HEK293 (cell line): ENCODE measurements around the gene B4GALNT1.
A peak's percentile ranks its signal among the peaks of the same experiment; 100 is the strongest.

Source experiments
- CTCF ChIA-PET: fragments of 350-600 bp; formaldehyde crosslinking; extraction: SDS; loops from one replicate; lab custom pipeline; 2021; ENCODE audit warnings: antibody characterized with exemption; lab: Yijun Ruan, JAX
- POLR2A ChIA-PET: fragments of 300-600 bp; formaldehyde crosslinking; extraction: SDS; loops from one replicate; lab custom pipeline; 2020; ENCODE audit warnings: antibody characterized with exemption, inconsistent platforms; lab: Yijun Ruan, JAX
- H3K27ac ChIP-seq: fragments of 200-500 bp; sonication (Bioruptor generic); 2 replicates; pipeline ENCODE4 v1.5.1; 2014; ENCODE audit warnings: low read depth, low read length, control low read depth, inconsistent platforms; ENCODE audit errors: extremely low read depth
- H3K36me3 ChIP-seq, 2 experiments: fragments of 200-500 bp in 1 of 2; sonication (Bioruptor generic) in 1 of 2; 1 replicate in 1 of 2; 2 replicates in 1 of 2; pipeline ENCODE4 v1.5.1; 2014 to 2017; ENCODE audit warnings: inconsistent platforms in 2 of 2, low read length in 2 of 2; ENCODE audit not compliant: control insufficient read depth in 2 of 2, insufficient read depth in 1 of 2
- H3K4me1 ChIP-seq: fragments of 200-500 bp; sonication (Bioruptor generic); 2 replicates; pipeline ENCODE4 v1.5.1; 2014; ENCODE audit warnings: mild to moderate bottlenecking, low read length, inconsistent platforms; ENCODE audit not compliant: control insufficient read depth, insufficient read depth
- H3K4me3 ChIP-seq: 2 replicates; pipeline ENCODE4 v1.5.1; 2011; ENCODE audit warnings: low read depth, mild to moderate bottlenecking, control low read depth, low read length, moderate library complexity
- H3K9me3 ChIP-seq: fragments of 200-500 bp; sonication (Bioruptor generic); 2 replicates; pipeline ENCODE4 v1.5.1; 2014; ENCODE audit warnings: low read depth, low read length, inconsistent platforms; ENCODE audit not compliant: control insufficient read depth, insufficient read depth
- HOXA7 ChIP-seq: sonication (generic); formaldehyde crosslinking; IDR thresholded peaks from 2 replicates; pipeline ENCODE4 v1.8.1; 2022; ENCODE audit warnings: missing genetic modification reagents, borderline replicate concordance
- KLF17 ChIP-seq: fragments of 450-650 bp; formaldehyde crosslinking; IDR thresholded peaks from 2 replicates; pipeline ENCODE4 v1.5.1; 2016; ENCODE audit warnings: missing biosample characterization, missing genetic modification characterization
- OVOL3 ChIP-seq: fragments of 450-650 bp; formaldehyde crosslinking; IDR thresholded peaks from 2 replicates; pipeline ENCODE4 v1.5.1; 2016; ENCODE audit warnings: missing biosample characterization, missing genetic modification characterization
- YY2 ChIP-seq: fragments of 450-650 bp; formaldehyde crosslinking; IDR thresholded peaks from 2 replicates; pipeline ENCODE4 v1.5.1; 2016; ENCODE audit warnings: missing biosample characterization, missing genetic modification characterization
- ZBTB10 ChIP-seq: fragments of 450-650 bp; formaldehyde crosslinking; IDR thresholded peaks from 2 replicates; pipeline ENCODE4 v1.5.1; 2016; ENCODE audit warnings: missing biosample characterization, missing genetic modification characterization
- ZNF140 ChIP-seq: fragments of 450-650 bp; formaldehyde crosslinking; IDR thresholded peaks from 2 replicates; pipeline ENCODE4 v1.5.1; 2016; ENCODE audit warnings: missing biosample characterization, missing genetic modification characterization
- ZNF175 ChIP-seq: fragments of 450-650 bp; formaldehyde crosslinking; IDR thresholded peaks from 2 replicates; pipeline ENCODE4 v1.5.1; 2016; ENCODE audit warnings: missing biosample characterization, missing genetic modification characterization
- ZNF184 ChIP-seq: fragments of 450-650 bp; IDR thresholded peaks from 2 replicates; pipeline ENCODE4 v1.5.1; 2018; ENCODE audit warnings: missing biosample characterization, mild to moderate bottlenecking, missing genetic modification characterization
- ZNF280D ChIP-seq: fragments of 450-650 bp; formaldehyde crosslinking; IDR thresholded peaks from 2 replicates; pipeline ENCODE4 v1.5.1; 2016; ENCODE audit warnings: missing biosample characterization, missing genetic modification characterization
- ZNF302 ChIP-seq: fragments of 450-650 bp; formaldehyde crosslinking; IDR thresholded peaks from 2 replicates; pipeline ENCODE4 v1.5.1; 2016; ENCODE audit warnings: missing biosample characterization, missing genetic modification characterization, low read depth
- ZNF324 ChIP-seq: fragments of 450-650 bp; formaldehyde crosslinking; IDR thresholded peaks from 2 replicates; pipeline ENCODE4 v1.5.1; 2016; ENCODE audit warnings: missing biosample characterization, missing genetic modification characterization
- ZNF416 ChIP-seq: fragments of 450-650 bp; formaldehyde crosslinking; IDR thresholded peaks from 2 replicates; pipeline ENCODE4 v1.5.1; 2016; ENCODE audit warnings: missing biosample characterization, missing genetic modification characterization
- ZNF48 ChIP-seq: fragments of 450-650 bp; formaldehyde crosslinking; IDR thresholded peaks from 2 replicates; pipeline ENCODE4 v1.5.1; 2016; ENCODE audit warnings: missing biosample characterization, missing genetic modification characterization
- ZNF510 ChIP-seq: fragments of 450-650 bp; formaldehyde crosslinking; IDR thresholded peaks from 2 replicates; pipeline ENCODE4 v1.5.1; 2018; ENCODE audit warnings: mild to moderate bottlenecking, missing genetic modification characterization, missing biosample characterization; ENCODE audit not compliant: insufficient replicate concordance
- ZNF518A ChIP-seq: fragments of 450-650 bp; formaldehyde crosslinking; conservative IDR thresholded peaks from 2 replicates; pipeline ENCODE4 v1.5.1; 2016; ENCODE audit warnings: low read depth, missing biosample characterization, missing genetic modification characterization
- ZNF529 ChIP-seq: fragments of 450-650 bp; formaldehyde crosslinking; IDR thresholded peaks from 2 replicates; pipeline ENCODE4 v1.5.1; 2017; ENCODE audit warnings: missing genetic modification characterization, missing biosample characterization; ENCODE audit not compliant: insufficient replicate concordance
- ZNF558 ChIP-seq: fragments of 450-650 bp; formaldehyde crosslinking; IDR thresholded peaks from 2 replicates; pipeline ENCODE4 v1.5.1; 2016; ENCODE audit warnings: missing biosample characterization, missing genetic modification characterization
- ZNF621 ChIP-seq: fragments of 450-650 bp; formaldehyde crosslinking; IDR thresholded peaks from 2 replicates; pipeline ENCODE4 v1.5.1; 2017; ENCODE audit warnings: missing biosample characterization, missing genetic modification characterization
- ZNF629 ChIP-seq: fragments of 450-650 bp; formaldehyde crosslinking; IDR thresholded peaks from 2 replicates; pipeline ENCODE4 v1.5.1; 2017; ENCODE audit warnings: missing biosample characterization, missing genetic modification characterization
- ZSCAN18 ChIP-seq: fragments of 450-650 bp; formaldehyde crosslinking; IDR thresholded peaks from 2 replicates; pipeline ENCODE4 v1.5.1; 2016; ENCODE audit warnings: missing biosample characterization, missing genetic modification characterization

The B4GALNT1 gene

GRCh38 chr12:57645990-57646658 is 13.1 kb upstream of the B4GALNT1 start (continued):
- TF ChIP-seq ZNF518A (tag by site-specific recombination) (peak; percentile 63), ZNF416 (tag by site-specific recombination) (0 out of 2 replicates have a peak, but pooled peaks have one; percentile 76), ZNF629 (tag by site-specific recombination) (0 out of 2 replicates have a peak, but pooled peaks have one; percentile 15), ZNF280D (tag by site-specific recombination) (peak; percentile 97), ZNF558 (tag by site-specific recombination) (0 out of 2 replicates have a peak, but pooled peaks have one; percentile 54), ZNF184 (peak; percentile 76), ZNF510 (tag by site-specific recombination) (peak; percentile 48), ZNF324 (tag by site-specific recombination) (0 out of 2 replicates have a peak, but pooled peaks have one; percentile 31), ZNF529 (tag by site-specific recombination) (peak; percentile 39)

- ChIA-PET POLR2A (no interaction called here), CTCF (interaction anchor here (1.0 to 2.8 kb wide), 2 partner anchors 8 to 21 kb away, joined by 3 to 15 read pairs; partner anchors contain the start of gene B4GALNT1)
- Histone ChIP-seq H3K36me3 (no peaks in the 10 kb centered on the region), H3K27ac (no peak overlapping the region), H3K4me3 (no peak overlapping the region), H3K9me3 (no peaks in the 10 kb centered on the region), H3K4me1 (no peaks in the 10 kb centered on the region)
- TF ChIP-seq OVOL3 (no peak), YY2 (tag by site-specific recombination) (no peak), ZNF621 (no peak), ZNF175 (tag by site-specific recombination) (no peak), ZNF140 (tag by site-specific recombination) (no peak), ZSCAN18 (tag by site-specific recombination) (no peak), KLF17 (tag by site-specific recombination) (no peak), ZBTB10 (tag by site-specific recombination) (no peak), ZNF629 (tag by site-specific recombination) (no peak), ZNF302 (tag by site-specific recombination) (no peak), HOXA7 (CRISPR knock-in tag) (no peak), ZNF48 (tag by site-specific recombination) (no peak)
Measured at GRCh38 chr12:57641699-57642442, 8.9 kb upstream of the B4GALNT1 start.
